Testis (tissue), 3 donors: ENCODE measurements around the gene PMEPA1. TPM values are rescaled to one million over a fixed set of nuclear protein-coding genes. Genes with fewer than 3 reads are reported as not detected.

Experiments used
- DNase-seq: peaks from one replicate; pipeline ENCODE4 v3.0.0-alpha.2; 2019
- H3K27ac ChIP-seq, 2 donors: fragments of 200-600 bp; sonication (generic); one replicate each; pipeline ENCODE4 v1.5.1; 2019
- H3K27me3 ChIP-seq: fragments of 200-600 bp; sonication (generic); one replicate; pipeline ENCODE4 v1.5.1; 2019
- H3K36me3 ChIP-seq: fragments of 200-600 bp; sonication (generic); one replicate; pipeline ENCODE4 v1.5.1; 2017; ENCODE audit warnings: low read depth; ENCODE audit errors: missing control alignments
- H3K4me1 ChIP-seq: fragments of 200-600 bp; sonication (generic); one replicate; pipeline ENCODE4 v1.5.1; 2019
- H3K4me3 ChIP-seq, 2 donors: fragments of 200-600 bp; sonication (generic); one replicate each; pipeline ENCODE4 v1.5.1; 2017 to 2019
- H3K9me3 ChIP-seq: fragments of 200-600 bp; sonication (generic); one replicate; pipeline ENCODE4 v1.5.1; 2017
- CTCF ChIP-seq, 3 experiments: fragments of 450-650 bp in 2 of 3; fragments of 200-600 bp in 1 of 3; sonication (generic) in 1 of 3; IDR thresholded peaks; one replicate each; pipeline ENCODE4 v1.5.1; 2016 to 2019; ENCODE audit warnings: antibody characterized with exemption in 3 of 3, mild to moderate bottlenecking in 2 of 3, moderate library complexity in 1 of 3
- POLR2A ChIP-seq: fragments of 450-650 bp; IDR thresholded peaks from one replicate; pipeline ENCODE4 v1.6.1; 2017; ENCODE audit warnings: antibody characterized with exemption, mild to moderate bottlenecking, moderate library complexity
- WGBS, 2 donors: methylation state at CpG; one replicate each; pipeline ENCODE4 v1.1.5; 2018; 5-methylcytosine and 5-hydroxymethylcytosine counted together
- intact Hi-C: fragments of 100-400 bp; cut with DNase I; formaldehyde crosslinking; loops from one replicate; pipeline ENCODE4 v1.15.1; 2023; ENCODE audit warnings: low total_unique reads
- polyA plus RNA-seq: library from polyadenylated mRNA; stranded (reverse); fragments of 350-450 nt; fragmentation: Illumina TruSeq; extraction: RNeasy Lipid Tissue Mini Kit (QIAGEN cat#74804); gene quantifications from one replicate; pipeline ENCODE4 v1.2.3, GENCODE V29; 2014; ENCODE audit warnings: low read depth, low replicate concordance; ENCODE audit not compliant: insufficient read depth
- total RNA-seq, 2 donors: library from RNA; depleted of rRNA; stranded (reverse); fragments of >200 nt; gene quantifications; one replicate each; pipeline ENCODE4 v1.2.3, GENCODE V29; 2016

The PMEPA1 gene
- total and polyA plus RNA-seq, 3 donors from 2014 or later = 8.1 to 16.8 (median 12.1) TPM

- Histone ChIP-seq H3K36me3 (no peaks in the 10 kb centered on the region), H3K27me3 (no peaks in the 10 kb centered on the region), H3K9me3 (no peaks in the 10 kb centered on the region), H3K4me1 (peaks cover 4% of the 10 kb centered on the region), H3K27ac (no peak overlapping the region), H3K4me3 (no peak overlapping the region)
- WGBS, 2 donors = 87 to 90% methylated on average over 3 of the region's 3 CpGs
- no peak for DNase-seq
- intact Hi-C loops = no loop called here
- no peak for TF ChIP-seq CTCF (IDR thresholded peaks at IDR 0.05)
Observed at GRCh38 chr20:57716202-57716601, 6.4 kb upstream of the PMEPA1 start.

GRCh38 chr20:57715268-57715904, 5.6 kb upstream of the PMEPA1 start:
- no peaks in the 10 kb centered on the region for H3K36me3 ChIP-seq
- H3K27me3 ChIP-seq = no peaks in the 10 kb centered on the region
- peaks cover 11% of the 10 kb centered on the region for H3K4me1 ChIP-seq
- no peak for TF ChIP-seq POLR2A
- no peak overlapping the region for H3K4me3 ChIP-seq
- no peaks in the 10 kb centered on the region for H3K9me3 ChIP-seq
- WGBS, 2 donors = 90% methylated on average over 13 to 14 of the region's 15 CpGs
- intact Hi-C loops = no loop called here
- H3K27ac ChIP-seq = no peak overlapping the region
- DNase-seq = no peak

- Histone ChIP-seq H3K9me3 (no peaks in the 10 kb centered on the region), H3K36me3 (no peaks in the 10 kb centered on the region), H3K27me3 (no peaks in the 10 kb centered on the region), H3K4me3 (no peak overlapping the region), H3K4me1 (peaks cover 12% of the 10 kb centered on the region), H3K27ac (no peak overlapping the region)
- no peak for DNase-seq
- intact Hi-C loops = no loop called here
- TF ChIP-seq CTCF (IDR thresholded peaks at IDR 0.05) (no peak), POLR2A (no peak)
- 91 to 92% methylated on average over 18 to 21 of the region's 23 CpGs for WGBS, 2 donors
Observed at GRCh38 chr20:57714409-57715267, 4.8 kb upstream of the PMEPA1 start.

GRCh38 chr20:57713951-57714350, 4.1 kb upstream of the PMEPA1 start:
- H3K4me3 ChIP-seq = no peak overlapping the region
- 86% methylated on average over 7 to 8 of the region's 8 CpGs for WGBS, 2 donors
- H3K9me3 ChIP-seq = no peaks in the 10 kb centered on the region
- no peak for TF ChIP-seq POLR2A
- intact Hi-C loops = no loop called here
- H3K36me3 ChIP-seq = no peaks in the 10 kb centered on the region
- H3K4me1 ChIP-seq = peaks cover 12% of the 10 kb centered on the region
- DNase-seq = no peak
- H3K27me3 ChIP-seq = no peaks in the 10 kb centered on the region
- no peak overlapping the region for H3K27ac ChIP-seq

GRCh38 chr20:57713505-57713903, 3.7 kb upstream of the PMEPA1 start:
- H3K4me1 ChIP-seq = peaks cover 8% of the 10 kb centered on the region
- H3K36me3 ChIP-seq = no peaks in the 10 kb centered on the region
- no peak overlapping the region for H3K27ac ChIP-seq
- no peak overlapping the region for H3K4me3 ChIP-seq
- no peaks in the 10 kb centered on the region for H3K27me3 ChIP-seq
- intact Hi-C loops = no loop called here
- 91% methylated on average over 6 to 10 of the region's 10 CpGs for WGBS, 2 donors
- DNase-seq = no peak
- no peaks in the 10 kb centered on the region for H3K9me3 ChIP-seq
- no peak for TF ChIP-seq CTCF (IDR thresholded peaks at IDR 0.05)
